H1 (cell line): Measurements from ENCODE around the gene SDHAF4. TPM values are rescaled to one million over a fixed set of nuclear protein-coding genes. Genes with fewer than 3 reads are reported as not detected.

Source experiments
- CBX5 ChIP-seq: fragments of 300-800, 300-1000 bp; sonication (generic); IDR thresholded peaks from 2 replicates; pipeline ENCODE4 v1.7.1; 2016; ENCODE audit warnings: antibody characterized with exemption, low read length, low read depth
- EP300 ChIP-seq, 2 experiments: IDR thresholded peaks; 1 replicate in 1 of 2; 2 replicates in 1 of 2; pipeline ENCODE4 v1.6.1; 2011 to 2012; ENCODE audit warnings: low read depth in 2 of 2, low read length in 2 of 2, mild to moderate bottlenecking in 2 of 2, borderline replicate concordance in 1 of 2, inconsistent platforms in 1 of 2, moderate library complexity in 1 of 2
- GABPA ChIP-seq: IDR thresholded peaks from 2 replicates; pipeline ENCODE4 v1.6.1; 2011; ENCODE audit warnings: mild to moderate bottlenecking, low read length, moderate library complexity, borderline replicate concordance; ENCODE audit not compliant: insufficient read depth
- HDAC2 ChIP-seq, 2 experiments: fragments of 300-600 bp in 1 of 2; sonication (generic) in 1 of 2; IDR thresholded peaks; 2 replicates each; pipeline ENCODE4 v1.6.1; 2011 to 2012; ENCODE audit warnings: low read depth in 2 of 2, low read length in 2 of 2, mild to moderate bottlenecking in 2 of 2, moderate library complexity in 2 of 2, borderline replicate concordance in 1 of 2, inconsistent platforms in 1 of 2
- HDAC6 ChIP-seq: IDR thresholded peaks from one replicate; pipeline ENCODE4 v1.7.1; 2012; ENCODE audit warnings: low read depth, mild to moderate bottlenecking, inconsistent platforms, low read length, moderate library complexity
- SIN3A ChIP-seq, 2 experiments: IDR thresholded peaks in 1 of 2; conservative IDR thresholded peaks in 1 of 2; 2 replicates each; pipeline ENCODE4 v1.6.1; 2011 to 2012; ENCODE audit warnings: low read length in 2 of 2, improper control_type of control experiment in 1 of 2, low read depth in 1 of 2, mild to moderate bottlenecking in 1 of 2
- polyA plus RNA-seq, 7 experiments: library from polyadenylated mRNA; depleted of rRNA in 3 of 7; stranded (reverse) in 5 of 7; unstranded in 2 of 7; fragments of >200 nt in 5 of 7; fragments of 200-250 nt in 2 of 7; gene quantifications; 1 replicate in 5 of 7; 2 replicates in 1 of 7; 4 replicates in 1 of 7; pipeline versions ENCODE4 v1.2.1 to v1.2.3, GENCODE V29; 2011 to 2013; ENCODE audit warnings: missing spikeins in 2 of 7, mixed read lengths in 2 of 7
- total RNA-seq: library from RNA; stranded (reverse); fragmentation: NEBNext Ultra II Directional; extraction: Animal tissue kit (Norgen Biotek cat#: 25700); gene quantifications from 2 replicates; pipeline ENCODE4 v1.2.1, GENCODE V29; 2021

SDHAF4 gene
- total and polyA plus RNA-seq, 2 of the 8 experiments (the other 6 are each of a cell fraction or from before 2014, with no cell fraction given): 9.8 to 14.9 TPM

DNA sequence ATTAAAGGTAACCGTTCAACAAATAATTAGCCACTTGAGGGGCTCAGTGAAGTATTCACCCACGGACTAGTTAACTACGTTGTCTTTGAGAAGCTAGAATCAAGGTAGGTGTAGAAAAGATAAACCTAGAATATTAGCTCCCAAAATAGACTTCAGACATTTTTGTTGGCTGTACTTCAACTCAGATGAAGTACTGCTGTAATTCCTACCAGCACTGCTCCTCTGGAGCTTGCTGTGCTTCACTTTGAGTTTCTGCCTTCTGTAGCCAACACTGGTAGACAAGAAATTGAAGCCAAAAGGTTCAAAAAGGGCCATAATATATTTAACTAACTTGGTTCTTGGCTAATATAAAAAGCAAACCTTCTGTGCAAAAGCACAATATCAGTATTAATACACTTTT, 18.8 kb upstream of the SDHAF4 start (continued):
- no peak for TF ChIP-seq CBX5
- TF ChIP-seq SIN3A (conservative IDR thresholded peaks at IDR 0.05 in 1 of 2, IDR thresholded peaks at IDR 0.05 in 1 of 2; ENCODE audit: low read depth in 1 of 2, low read length in 2 of 2): no peak
- no peak for TF ChIP-seq EP300 (IDR thresholded peaks at IDR 0.05; ENCODE audit: borderline replicate concordance in 1 of 2, low read depth in 2 of 2, low read length in 2 of 2)
- TF ChIP-seq HDAC2 (IDR thresholded peaks at IDR 0.05; ENCODE audit: borderline replicate concordance in 1 of 2, low read depth in 2 of 2, low read length in 2 of 2): no peak
- TF ChIP-seq HDAC6: no peak
- no peak for TF ChIP-seq GABPA
